GM11168 (cell line): ENCODE data around the gene SUPT5H.

ENCODE experiments used
- in situ Hi-C: fragments of 300-500 bp; cut with MboI; formaldehyde crosslinking; loops from one replicate; pipeline ENCODE4 v1.12.0; 2022; ENCODE audit warnings: low sequenced_read_pairs; ENCODE audit not compliant: unreplicated experiment

The SUPT5H gene

GRCh38 chr19:39423258-39424086 lies 21.9 kb upstream of the SUPT5H start:
- in situ Hi-C loops = no loop called here

GRCh38 chr19:39424934-39425333 lies 20.4 kb upstream of the SUPT5H start:
- in situ Hi-C loops = no loop called here

- in situ Hi-C loops = no loop called here
Measured at GRCh38 chr19:39425744-39426143, 19.6 kb upstream of the SUPT5H start.

- in situ Hi-C loops = no loop called here
Measured at GRCh38 chr19:39426170-39426569, 19.2 kb upstream of the SUPT5H start.

- in situ Hi-C loops = no loop called here
Measured at GRCh38 chr19:39427707-39428106, 17.7 kb upstream of the SUPT5H start.

- in situ Hi-C loops = no loop called here
Measured at GRCh38 chr19:39428283-39429112, 16.9 kb upstream of the SUPT5H start.

- in situ Hi-C loops = no loop called here
Measured at GRCh38 chr19:39430675-39431593, 14.4 kb upstream of the SUPT5H start.

GRCh38 chr19:39432677-39433025 lies 12.7 kb upstream of the SUPT5H start:
- in situ Hi-C loops = no loop called here

- in situ Hi-C loops = no loop called here
Measured at GRCh38 chr19:39433480-39434079, 11.8 kb upstream of the SUPT5H start.

GRCh38 chr19:39434123-39435076 lies 11.0 kb upstream of the SUPT5H start:
- in situ Hi-C loops = no loop called here

- in situ Hi-C loops = no loop called here
Measured at GRCh38 chr19:39435499-39436349, 9.7 kb upstream of the SUPT5H start, which contains the start of gene RPS16. Gene RPS16, minus strand, starts transcription at chr19:39435949. Its CDS starts 54 bp downstream, at chr19:39435895.

- in situ Hi-C loops = no loop called here
Measured at GRCh38 chr19:39436350-39436716, 9.0 kb upstream of the SUPT5H start.

GRCh38 chr19:39438270-39438934 lies 7.0 kb upstream of the SUPT5H start:
- in situ Hi-C loops = no loop called here

- in situ Hi-C loops = no loop called here
Measured at GRCh38 chr19:39444598-39445195, 685 bp upstream of the SUPT5H start.

GRCh38 chr19:39446365-39447084 lies 1.1 kb downstream of the SUPT5H start:
- in situ Hi-C loops = no loop called here

- in situ Hi-C loops = no loop called here
Measured at GRCh38 chr19:39448271-39448670, 2.9 kb downstream of the SUPT5H start.
